Measurements from ENCODE around the gene BCAS1. TPM values are rescaled to one million over a fixed set of nuclear protein-coding genes. Genes with fewer than 3 reads are reported as not detected.

BCAS1 gene
- total and polyA plus RNA-seq, 10 of the 15 experiments (the other 5 are each of a cell fraction or from before 2014, with no cell fraction given) = 0.21 to 1.4 (median 0.55) TPM

GRCh38 chr20:53917145-53918019 is 153.0 kb downstream of the BCAS1 start (continued):
- TF ChIP-seq REST (IDR thresholded peaks at IDR 0.05; ENCODE audit: low read depth, low read length) (no peak), MEF2B (IDR thresholded peaks at IDR 0.05; ENCODE audit: partially characterized antibody, poor library complexity, severe bottlenecking) (peak; percentile 85), HSF1 (IDR thresholded peaks at IDR 0.05; ENCODE audit: low read depth, low read length) (no peak), RUNX3 (IDR thresholded peaks at IDR 0.05; ENCODE audit: low read length) (peak; percentile 74), NFIC (IDR thresholded peaks at IDR 0.05; ENCODE audit: low read depth, low read length) (peak; percentile 88), EZH2 (IDR thresholded peaks at IDR 0.05; ENCODE audit: borderline replicate concordance, control insufficient read depth, low read depth, low read length) (no peak), ZBTB33 (IDR thresholded peaks at IDR 0.05) (no peak), SIX5 (IDR thresholded peaks at IDR 0.05; ENCODE audit: low read depth, low read length, severe bottlenecking) (no peak), RBBP5 (conservative IDR thresholded peaks at IDR 0.05) (no peak), CHD1 (IDR thresholded peaks at IDR 0.05; ENCODE audit: low read depth, low read length) (no peak; the same call in 1 of the 2 replicates), LARP7 (IDR thresholded peaks at IDR 0.05) (no peak), SRF (IDR thresholded peaks at IDR 0.05; ENCODE audit: low read depth in 2 of 2, low read length in 2 of 2) (no peak), TCF12 (IDR thresholded peaks at IDR 0.05; ENCODE audit: low read depth, low read length) (0 out of 2 replicates have a peak, but pooled peaks have one; percentile 31), BCL3 (IDR thresholded peaks at IDR 0.05; ENCODE audit: borderline replicate concordance, insufficient read depth, low read depth, low read length, poor library complexity, severe bottlenecking) (no peak), POLR2AphosphoS2 (IDR thresholded peaks at IDR 0.05; ENCODE audit: low read depth, low read length) (no peak), RELA (IDR thresholded peaks at IDR 0.05; ENCODE audit: borderline replicate concordance, partially characterized antibody) (no peak), SIN3A (IDR thresholded peaks at IDR 0.05; ENCODE audit: low read depth, low read length) (no peak), ZNF274 (IDR thresholded peaks at IDR 0.05; ENCODE audit: insufficient read depth, insufficient read length) (no peak), HDAC6 (IDR thresholded peaks at IDR 0.05; ENCODE audit: unreplicated experiment) (no peak)
